Smooth muscle cell of the coronary artery (primary cell): ENCODE data around the gene TMEM106C. TPM values are rescaled to one million over a fixed set of nuclear protein-coding genes. Genes with fewer than 3 reads are reported as not detected.

Experiments used
- total RNA-seq: library from RNA; depleted of rRNA; stranded (reverse); fragments of >200 nt; gene quantifications from 2 replicates; pipeline ENCODE4 v1.2.3, GENCODE V29; 2014; ENCODE audit warnings: low replicate concordance

Gene TMEM106C
- 38.6 and 110 TPM in 2 replicates for total RNA-seq

DNA sequence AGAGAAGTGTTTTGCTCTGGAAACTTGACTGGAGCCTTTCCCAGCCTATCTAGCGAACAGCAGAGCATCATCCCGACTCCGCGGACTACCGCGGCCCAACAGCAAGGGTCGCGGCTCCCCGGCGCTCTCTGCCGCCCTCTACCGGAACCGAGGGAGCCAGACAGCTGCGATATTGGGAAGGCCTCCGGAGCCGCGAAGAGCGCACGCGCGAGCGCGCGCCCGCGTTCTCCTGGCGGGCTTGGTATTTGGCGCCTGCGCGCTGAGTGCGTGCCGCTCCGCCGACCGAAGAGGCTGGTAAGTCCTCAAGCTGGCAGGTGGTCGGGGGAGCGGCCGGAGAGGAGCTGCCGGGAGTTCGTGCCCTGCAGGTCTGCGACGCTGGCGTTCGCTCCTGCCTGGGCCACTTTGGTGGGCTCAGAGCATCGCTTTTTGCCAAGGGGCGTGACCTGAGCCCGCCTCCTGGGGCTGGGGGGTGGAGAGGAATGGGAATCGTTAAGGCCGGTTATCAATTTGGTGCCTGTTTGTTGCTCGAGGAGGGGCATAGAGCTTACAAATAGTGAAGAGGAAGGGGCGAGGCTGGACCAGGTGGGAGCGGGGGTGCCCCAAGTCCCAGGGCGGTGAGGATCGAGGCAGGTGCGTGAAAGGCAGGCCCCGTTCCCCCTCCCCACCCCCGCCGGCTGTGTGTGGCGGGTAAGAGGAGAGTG lies at the start of gene TMEM106C:
Gene TMEM106C (plus strand): TSS at position 257 of the 701 bp plus-strand sequence. CDS start 641 bp downstream, outside the sequence.

DNA sequence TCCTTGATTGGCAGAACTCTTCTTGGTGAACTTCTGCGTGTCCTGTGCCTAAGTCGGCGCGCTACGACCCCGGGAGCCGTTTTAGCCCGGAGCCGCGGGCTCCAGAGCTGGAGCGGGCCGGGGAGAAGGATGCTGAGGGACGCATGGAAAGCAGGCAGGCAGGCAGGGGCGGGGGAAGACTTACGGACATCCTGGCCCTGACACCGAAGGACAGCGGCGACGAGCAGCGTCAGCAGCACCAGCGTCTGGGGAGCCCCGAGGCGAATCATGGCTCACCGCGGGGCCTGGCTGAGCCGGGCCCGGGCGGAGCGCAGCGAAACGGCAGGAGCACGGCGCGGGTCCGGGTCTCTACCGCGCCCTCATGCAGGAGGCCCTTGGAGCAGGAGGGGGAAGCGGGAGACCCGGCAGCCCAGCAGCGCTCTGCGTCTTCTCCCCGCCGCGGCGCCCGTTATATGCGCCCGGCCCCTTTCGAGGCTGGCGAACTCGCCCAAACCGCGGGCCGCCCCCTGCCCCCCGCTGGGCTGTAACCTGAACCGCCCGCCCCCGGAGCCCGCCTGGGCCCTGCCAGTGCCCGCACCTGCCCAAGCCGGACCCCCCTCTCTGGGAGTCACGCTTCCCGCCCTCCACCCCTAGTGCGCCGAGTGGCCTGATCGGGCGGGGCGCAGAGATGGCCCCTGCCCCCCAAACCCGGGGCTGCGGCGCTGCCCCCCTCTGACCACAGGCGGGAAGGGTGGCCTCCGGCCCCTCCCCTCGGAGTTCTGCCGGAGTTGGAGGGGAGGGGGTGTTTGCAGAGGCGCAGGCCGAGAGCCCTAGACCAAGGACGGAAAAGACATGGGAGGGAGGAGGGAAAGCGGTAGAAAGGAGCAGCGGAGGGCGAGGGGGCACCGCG lies 40.9 kb downstream of the TMEM106C start, which contains the start of gene COL2A1:
Gene COL2A1 (minus strand): TSS at position 424 of the 889 bp plus-strand sequence. CDS start 155 bp downstream, at position 269.

Other genes with a start within 250 kb of the TMEM106C start
- gene ENDOU, start 238.1 kb upstream of the TMEM106C start, total RNA-seq = 0.15 TPM in 1 of 2 replicates, not detected in the other
- 3.3 and 4.1 TPM in 2 replicates for gene RAPGEF3, start 204.7 kb upstream of the TMEM106C start, total RNA-seq
- gene SLC48A1, start 190.4 kb upstream of the TMEM106C start, total RNA-seq = 9.5 and 10.8 TPM in 2 replicates
- gene HDAC7, start 143.7 kb upstream of the TMEM106C start, total RNA-seq = 19.9 and 30.4 TPM in 2 replicates
- 4.2 and 15.8 TPM in 2 replicates for gene VDR, start 58.6 kb upstream of the TMEM106C start, total RNA-seq
- not detected in 2 replicates for gene COL2A1, start 40.9 kb downstream of the TMEM106C start, total RNA-seq
- 2.8 and 10.2 TPM in 2 replicates for gene SENP1, start 142.5 kb downstream of the TMEM106C start, total RNA-seq
- 67.6 and 88.8 TPM in 2 replicates for gene PFKM, start 155.8 kb downstream of the TMEM106C start, total RNA-seq
- gene ASB8, start 193.9 kb downstream of the TMEM106C start, total RNA-seq = 12.7 and 16.6 TPM in 2 replicates
- gene CCDC184, start 220.0 kb downstream of the TMEM106C start, total RNA-seq = 0.30 and 0.35 TPM in 2 replicates
- gene OR10AD1, start 239.7 kb downstream of the TMEM106C start, total RNA-seq = not detected in 2 replicates